ENCODE data around the gene ANP32E. TPM values are rescaled to one million over a fixed set of nuclear protein-coding genes. Genes with fewer than 3 reads are reported as not detected.

The ANP32E gene
- total and polyA plus RNA-seq, 9 of the 15 experiments (the other 6 are each of a cell fraction or from before 2014, with no cell fraction given) = 60.4 to 197 (median 104) TPM

GRCh38 chr1:150259217-150259616, 23.3 kb upstream of the ANP32E start:
- DNase-seq (ENCODE audit: extremely low read depth in 1 of 4, low spot score in 3 of 4) (no peak), ATAC-seq (no peak), FAIRE-seq (no peak)
- in situ Hi-C loops (cut with MboI) = loop anchor here (5.0 kb wide), 1 partner anchor 738 kb away; no protein-coding TSS in a partner anchor
- H3K9me1 ChIP-seq (ENCODE audit: control insufficient read depth, insufficient read depth, low read length) = no peaks in the 10 kb centered on the region
- ChIA-PET POLR2A (interaction anchor here (0.9 to 1.4 kb wide), 3 partner anchors 10 to 311 kb away, joined by 3 to 4 read pairs (median 3); partner anchors contain the start of genes APH1A and C1orf54), CTCF (ENCODE audit: low intra/inter-chr PET ratio) (no interaction called here)
- no peaks in the 10 kb centered on the region for H4K20me1 ChIP-seq (replicated peaks; ENCODE audit: control insufficient read depth, insufficient read depth, low read length)
- intact Hi-C loops (cut with micrococcal nuclease) = loop anchor here (5.0 to 10.0 kb wide), 4 partner anchors 63 to 738 kb away; partner anchors contain the start of genes ADAMTSL4 and PRPF3
- H2AFZ ChIP-seq (ENCODE audit: low read depth, low read length) = no peak overlapping the region
- peaks cover 23 to 26% of the 10 kb centered on the region in 2 experiments for H3K4me1 ChIP-seq (replicated peaks in 1 of 2; ENCODE audit: control insufficient read depth in 2 of 2, insufficient read depth in 2 of 2, low read length in 2 of 2)
- no peak overlapping the region for H3K4me3 ChIP-seq
- no peak overlapping the region for H3K27ac ChIP-seq (ENCODE audit: extremely low read depth, low read depth, low read length)
- no peaks in the 10 kb centered on the region for H3K36me3 ChIP-seq (ENCODE audit: control insufficient read depth, insufficient read depth, low read length)
- no TSS peak for BruUV-seq (replicated peaks)
- H3K4me2 ChIP-seq (ENCODE audit: insufficient read depth, low read length) = no peak overlapping the region
- H3K9ac ChIP-seq (ENCODE audit: insufficient read depth in 1 of 2, low read depth in 2 of 2, low read length in 2 of 2) = no peak overlapping the region
- WGBS (ENCODE audit: insufficient coverage, low coverage, missing lambda C conversion rate) = 46% methylated on average over 4 of the region's 4 CpGs
- H3K79me2 ChIP-seq (ENCODE audit: control insufficient read depth, insufficient read depth, low read length) = no peaks in the 10 kb centered on the region
- no peaks in the 10 kb centered on the region for H3K9me3 ChIP-seq (replicated peaks; ENCODE audit: control insufficient read depth, insufficient read depth, low read depth, low read length)
- H3K27me3 ChIP-seq (ENCODE audit: control insufficient read depth in 2 of 2, insufficient read depth in 2 of 2, low read length in 2 of 2) = peaks cover 0 to 4% of the 10 kb centered on the region in 2 experiments; a peak in 2 of 5 replicates
- TF ChIP-seq, protein P1, sequence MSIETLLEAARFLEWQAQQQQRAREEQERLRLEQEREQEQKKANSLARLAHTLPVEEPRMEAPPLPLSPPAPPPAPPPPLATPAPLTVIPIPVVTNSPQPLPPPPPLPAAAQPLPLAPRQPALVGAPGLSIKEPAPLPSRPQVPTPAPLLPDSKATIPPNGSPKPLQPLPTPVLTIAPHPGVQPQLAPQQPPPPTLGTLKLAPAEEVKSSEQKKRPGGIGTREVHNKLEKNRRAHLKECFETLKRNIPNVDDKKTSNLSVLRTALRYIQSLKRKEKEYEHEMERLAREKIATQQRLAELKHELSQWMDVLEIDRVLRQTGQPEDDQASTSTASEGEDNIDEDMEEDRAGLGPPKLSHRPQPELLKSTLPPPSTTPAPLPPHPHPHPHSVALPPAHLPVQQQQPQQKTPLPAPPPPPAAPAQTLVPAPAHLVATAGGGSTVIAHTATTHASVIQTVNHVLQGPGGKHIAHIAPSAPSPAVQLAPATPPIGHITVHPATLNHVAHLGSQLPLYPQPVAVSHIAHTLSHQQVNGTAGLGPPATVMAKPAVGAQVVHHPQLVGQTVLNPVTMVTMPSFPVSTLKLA (conservative IDR thresholded peaks at IDR 0.05) = no peak
- TF ChIP-seq ZBTB34 (CRISPR knock-in tag; IDR thresholded peaks at IDR 0.05) = no peak
- TF ChIP-seq XRCC3 (IDR thresholded peaks at IDR 0.05) = no peak
- TF ChIP-seq ZNF584 (CRISPR knock-in tag; IDR thresholded peaks at IDR 0.05; ENCODE audit: low read depth) = no peak
- no peak for TF ChIP-seq ZNF263 (CRISPR knock-in tag; IDR thresholded peaks at IDR 0.05; ENCODE audit: borderline replicate concordance)
- TF ChIP-seq POLR3A (IDR thresholded peaks at IDR 0.05; ENCODE audit: borderline replicate concordance, extremely low read depth, insufficient read depth, insufficient read length) = no peak
- TF ChIP-seq FOXA3 (CRISPR knock-in tag; conservative IDR thresholded peaks at IDR 0.05 in 1 of 2, IDR thresholded peaks at IDR 0.05 in 1 of 2) = no peak
- TF ChIP-seq, protein P2, sequence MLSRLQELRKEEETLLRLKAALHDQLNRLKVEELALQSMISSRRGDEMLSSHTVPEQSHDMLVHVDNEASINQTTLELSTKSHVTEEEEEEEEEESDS (CRISPR knock-in tag; IDR thresholded peaks at IDR 0.05) = no peak
- TF ChIP-seq ZNF282 (CRISPR knock-in tag; IDR thresholded peaks at IDR 0.05) = no peak
- no peak for TF ChIP-seq CBX5 (IDR thresholded peaks at IDR 0.05; ENCODE audit: borderline replicate concordance, low read depth)
- TF ChIP-seq SPI1 (IDR thresholded peaks at IDR 0.05; ENCODE audit: borderline replicate concordance, low read depth, low read length) = no peak
- TF ChIP-seq MAFF (IDR thresholded peaks at IDR 0.05; ENCODE audit: low read length) = no peak
- no peak for TF ChIP-seq C11orf30 (IDR thresholded peaks at IDR 0.05; ENCODE audit: low read depth)
- TF ChIP-seq ETS2 (tag; IDR thresholded peaks at IDR 0.05; ENCODE audit: borderline replicate concordance, poor library complexity, severe bottlenecking) = no peak
- no peak for TF ChIP-seq SNRNP70 (optimal IDR thresholded peaks at IDR 0.05; ENCODE audit: low read depth, low read length)
- TF ChIP-seq KLF13 (tag; IDR thresholded peaks at IDR 0.05; ENCODE audit: borderline replicate concordance, low read depth) = no peak
- no peak for TF ChIP-seq TCF7 (IDR thresholded peaks at IDR 0.05; ENCODE audit: borderline replicate concordance)

Data from K562 (cell line).